IMR-90 (cell line): ENCODE measurements around the gene OR8G5. TPM values are rescaled to one million over a fixed set of nuclear protein-coding genes. Genes with fewer than 3 reads are reported as not detected.
A peak's percentile ranks its signal among the peaks of the same experiment; 100 is the strongest.

Source experiments
- ATAC-seq: fragments of 200-7000 bp; cut with Tn5 transposase; 2 replicates; pipeline ENCODE4 v1.9.1; 2020; ENCODE audit warnings: low read depth, mild to moderate bottlenecking, moderate library complexity
- BruUV-seq: library from RNA; stranded (reverse); fragments of 400-500 nt; replicated peaks from 2 replicates; lab custom pipeline; 2021; lab: Mats Ljungman, UMichigan
- CTCF ChIA-PET: fragments of 300-600 bp; formaldehyde crosslinking; extraction: SDS; loops from one replicate; lab custom pipeline; 2021; ENCODE audit warnings: antibody characterized with exemption; lab: Yijun Ruan, JAX
- POLR2A ChIA-PET: fragments of 300-600 bp; sonication (Branson Sonifier 250); formaldehyde crosslinking; loops from one replicate; lab custom pipeline; 2022; ENCODE audit warnings: antibody characterized with exemption; ENCODE audit not compliant: unreplicated experiment; lab: Charles Lee
- DNase-seq: peaks from one replicate; pipeline ENCODE4 v3.0.0; 2013
- H2AFZ ChIP-seq: replicated peaks from 2 replicates; pipeline ENCODE3; 2013; ENCODE audit warnings: low read length, mild to moderate bottlenecking; ENCODE audit not compliant: poor library complexity
- H2AK5ac ChIP-seq: 2 replicates; pipeline ENCODE4 v1.6.1; 2013; ENCODE audit warnings: low read depth, low read length, inconsistent platforms
- H2AK9ac ChIP-seq: replicated peaks from 2 replicates; pipeline ENCODE3; 2013; ENCODE audit warnings: mild to moderate bottlenecking, low read depth, low read length, moderate library complexity; ENCODE audit not compliant: poor library complexity
- H2BK120ac ChIP-seq: 2 replicates; pipeline ENCODE4 v1.6.1; 2013; ENCODE audit warnings: low read depth, low read length, inconsistent platforms
- H2BK15ac ChIP-seq: 3 replicates; pipeline ENCODE4 v1.6.1; 2013; ENCODE audit warnings: low read depth, low read length, inconsistent platforms
- H2BK20ac ChIP-seq: 2 replicates; pipeline ENCODE4 v1.6.1; 2013; ENCODE audit warnings: low read depth, mild to moderate bottlenecking, inconsistent platforms, low read length, moderate library complexity
- H2BK5ac ChIP-seq: 2 replicates; pipeline ENCODE4 v1.6.1; 2013; ENCODE audit warnings: mild to moderate bottlenecking, low read depth, low read length, inconsistent platforms; ENCODE audit not compliant: poor library complexity, severe bottlenecking
- H3K14ac ChIP-seq: replicated peaks from 2 replicates; pipeline ENCODE4 v1.6.1; 2013; ENCODE audit warnings: low read depth, low read length, inconsistent platforms
- H3K18ac ChIP-seq: 2 replicates; pipeline ENCODE4 v1.6.1; 2013; ENCODE audit warnings: low read depth, low read length, control low read depth
- H3K23ac ChIP-seq: 2 replicates; pipeline ENCODE4 v1.6.1; 2013; ENCODE audit warnings: low read depth, low read length, inconsistent platforms
- H3K27ac ChIP-seq: 2 replicates; pipeline ENCODE4 v1.5.1; 2013; ENCODE audit warnings: mild to moderate bottlenecking, control low read depth, low read length; ENCODE audit not compliant: insufficient read depth
- H3K27me3 ChIP-seq: 2 replicates; pipeline ENCODE4 v1.6.1; 2013; ENCODE audit warnings: low read length; ENCODE audit not compliant: control insufficient read depth, insufficient read depth
- H3K36me3 ChIP-seq: 2 replicates; pipeline ENCODE4 v1.6.1; 2013; ENCODE audit warnings: low read length, mixed read lengths; ENCODE audit not compliant: control insufficient read depth, insufficient read depth
- H3K4ac ChIP-seq: 2 replicates; pipeline ENCODE4 v1.6.1; 2013; ENCODE audit warnings: low read depth, low read length, inconsistent platforms
- H3K4me1 ChIP-seq: 2 replicates; pipeline ENCODE4 v1.6.1; 2013; ENCODE audit warnings: low read length, mixed read lengths; ENCODE audit not compliant: control insufficient read depth, insufficient read depth
- H3K4me2 ChIP-seq: 2 replicates; pipeline ENCODE4 v1.6.1; 2013; ENCODE audit warnings: low read depth, mild to moderate bottlenecking, control low read depth, low read length, moderate library complexity
- H3K4me3 ChIP-seq: 2 replicates; pipeline ENCODE4 v1.5.1; 2013; ENCODE audit warnings: low read depth, mild to moderate bottlenecking, control low read depth, low read length, moderate library complexity; ENCODE audit not compliant: insufficient read depth
- H3K56ac ChIP-seq: 2 replicates; pipeline ENCODE4 v1.6.1; 2013; ENCODE audit warnings: low read length, inconsistent platforms; ENCODE audit not compliant: insufficient read depth; ENCODE audit errors: extremely low read depth
- H3K79me1 ChIP-seq, 2 experiments: 2 replicates each; pipeline ENCODE4 v1.6.1; 2013; ENCODE audit warnings: low read length in 2 of 2, inconsistent platforms in 1 of 2, low read depth in 1 of 2
- H3K9ac ChIP-seq: 2 replicates; pipeline ENCODE4 v1.6.1; 2013; ENCODE audit warnings: low read depth, low read length, control low read depth
- H3K9me1 ChIP-seq: 2 replicates; pipeline ENCODE4 v1.6.1; 2013; ENCODE audit warnings: low read length, inconsistent platforms; ENCODE audit not compliant: insufficient read depth
- H3K9me3 ChIP-seq: 2 replicates; pipeline ENCODE4 v1.6.1; 2013; ENCODE audit warnings: low read length; ENCODE audit not compliant: control insufficient read depth, insufficient read depth
- H4K20me1 ChIP-seq: 2 replicates; pipeline ENCODE4 v1.6.1; 2013; ENCODE audit warnings: low read length, inconsistent platforms; ENCODE audit not compliant: insufficient read depth
- H4K5ac ChIP-seq: 2 replicates; pipeline ENCODE4 v1.6.1; 2013; ENCODE audit warnings: mild to moderate bottlenecking, low read depth, low read length, control low read depth
- H4K8ac ChIP-seq, 2 experiments: 2 replicates each; pipeline ENCODE4 v1.6.1; 2013; ENCODE audit warnings: low read depth in 2 of 2, low read length in 2 of 2, control low read depth in 1 of 2, inconsistent platforms in 1 of 2
- H4K91ac ChIP-seq: 2 replicates; pipeline ENCODE4 v1.6.1; 2013; ENCODE audit warnings: low read depth, low read length, inconsistent platforms; ENCODE audit not compliant: insufficient read depth
- FOS ChIP-seq: fragments of 150-350 bp; IDR thresholded peaks from 2 replicates; pipeline ENCODE4 v1.6.1; 2016; ENCODE audit warnings: low read depth, low read length
- MAFK ChIP-seq: IDR thresholded peaks from 2 replicates; pipeline ENCODE4 v1.6.1; 2012; ENCODE audit warnings: low read depth, low read length, improper control_type of control experiment
- MXI1 ChIP-seq: IDR thresholded peaks from 2 replicates; pipeline ENCODE4 v1.6.1; 2012; ENCODE audit warnings: low read depth, mild to moderate bottlenecking, low read length, moderate library complexity, borderline replicate concordance
- POLR2A ChIP-seq: IDR thresholded peaks from 2 replicates; pipeline ENCODE4 v1.6.1; 2012; ENCODE audit warnings: mild to moderate bottlenecking, low read depth, low read length
- RAD21 ChIP-seq: IDR thresholded peaks from 2 replicates; pipeline ENCODE4 v1.6.1; 2012; ENCODE audit warnings: low read length, improper control_type of control experiment
- RCOR1 ChIP-seq: IDR thresholded peaks from 2 replicates; pipeline ENCODE4 v1.6.1; 2012; ENCODE audit warnings: mild to moderate bottlenecking, low read length, improper control_type of control experiment; ENCODE audit not compliant: insufficient replicate concordance
- USF2 ChIP-seq: fragments of 150-350 bp; IDR thresholded peaks from 2 replicates; pipeline ENCODE4 v1.6.1; 2017; ENCODE audit warnings: mild to moderate bottlenecking, antibody characterized with exemption, low read length, low read depth
- WGBS, 2 experiments: methylation state at CpG; one replicate each; pipeline versions ENCODE4 v1.1.5 to v1.1.7; 2013; ENCODE audit warnings: missing lambda C conversion rate in 2 of 2; ENCODE audit not compliant: insufficient read length in 1 of 2; ENCODE audit errors: extremely low coverage in 2 of 2; 5-methylcytosine and 5-hydroxymethylcytosine counted together
- dilution Hi-C: fragments of 300-500 bp; cut with HindIII; formaldehyde crosslinking; loops from one replicate; pipeline ENCODE4 v1.14.3; 2018; ENCODE audit warnings: low sequenced_read_pairs; ENCODE audit not compliant: unreplicated experiment
- in situ Hi-C: fragments of 300-500 bp; cut with MboI; formaldehyde crosslinking; loops from 3 replicates; pipeline ENCODE4 v1.14.3; 2019; ENCODE audit warnings: low sequenced_read_pairs, inconsistent platforms, mixed read lengths
- intact Hi-C: fragments of 100-400 bp; cut with micrococcal nuclease; formaldehyde crosslinking; loops from 2 replicates; pipeline ENCODE4 v1.10.0; 2022
- polyA plus RNA-seq, 3 experiments: library from polyadenylated mRNA; depleted of rRNA; stranded (reverse); fragments of >200 nt; gene quantifications; 2 replicates each; pipeline ENCODE4 v1.2.3, GENCODE V29; 2012; ENCODE audit warnings: low replicate concordance in 1 of 3
- total RNA-seq: library from RNA; depleted of rRNA; stranded (reverse); fragments of >200 nt; gene quantifications from 2 replicates; pipeline ENCODE4 v1.2.3, GENCODE V29; 2012

The OR8G5 gene
- total and polyA plus RNA-seq, 2 of the 4 experiments (the other 2 are of a cell fraction), result not detected

GRCh38 chr11:124313131-124313530 lies 57.0 kb downstream of the OR8G5 start:
- dilution Hi-C loops, result no loop called here

More at GRCh38 chr11:124313131-124313530, 57.0 kb downstream of the OR8G5 start:
- WGBS, 2 experiments, result 100% methylated on average over 3 of the region's 4 CpGs; no CpG with 5 or more reads in 1 of the 2 experiments
- H4K20me1 ChIP-seq, result no peaks in the 10 kb centered on the region
- H2AFZ ChIP-seq, result no peak overlapping the region
- TF ChIP-seq RCOR1, result no peak
- no peak for TF ChIP-seq FOS
- no peak for TF ChIP-seq MAFK
- no peak for TF ChIP-seq POLR2A
- TF ChIP-seq USF2, result no peak
- no peak for TF ChIP-seq MXI1
- TF ChIP-seq RAD21, result no peak
- no peaks in the 10 kb centered on the region for H3K9me1 ChIP-seq
- H2BK120ac ChIP-seq, result no peak overlapping the region
- intact Hi-C loops, result no loop called here
- no peak overlapping the region; the same call in 1 of the 2 replicates for H3K18ac ChIP-seq
- H2AK9ac ChIP-seq, result no peak overlapping the region
- no peak overlapping the region for H2BK5ac ChIP-seq
- no peaks in the 10 kb centered on the region for H3K27me3 ChIP-seq
- DNase-seq (no peak), ATAC-seq (no peak)
- H4K5ac ChIP-seq, result no peak overlapping the region
- H3K23ac ChIP-seq, result no peak overlapping the region
- no peaks in the 10 kb centered on the region for H3K79me1 ChIP-seq
- H3K4me1 ChIP-seq, result peaks cover 2% of the 10 kb centered on the region; the same call in 1 of the 2 replicates
- no peak overlapping the region for H3K4me3 ChIP-seq
- H4K91ac ChIP-seq, result no peak overlapping the region
- H3K9ac ChIP-seq, result no peak overlapping the region
- in situ Hi-C loops, result loop anchor here (10.0 kb wide), 1 partner anchor 238 kb away; no protein-coding TSS in a partner anchor
- no peak overlapping the region for H3K4me2 ChIP-seq
- BruUV-seq, result no TSS peak
- H2BK15ac ChIP-seq, result no peak overlapping the region
- no peak overlapping the region for H2AK5ac ChIP-seq
- no peak overlapping the region for H3K56ac ChIP-seq
- no peaks in the 10 kb centered on the region for H3K36me3 ChIP-seq
- H3K9me3 ChIP-seq, result no peaks in the 10 kb centered on the region
- ChIA-PET CTCF (no interaction called here), POLR2A (no interaction called here)
- H3K27ac ChIP-seq, result no peak overlapping the region
- H4K8ac ChIP-seq, result no peak overlapping the region
- no peak overlapping the region for H3K4ac ChIP-seq
- H3K14ac ChIP-seq, result no peak overlapping the region
- H2BK20ac ChIP-seq, result 0 out of 2 replicates have a peak overlapping the region, but pooled peaks have one; percentile 38
